Uterus (tissue), 4 donors: Measurements from ENCODE around the gene F10. TPM values are rescaled to one million over a fixed set of nuclear protein-coding genes. Genes with fewer than 3 reads are reported as not detected.

Experiments used
- DNase-seq, 2 donors: peaks; one replicate each; pipeline ENCODE4 v3.0.0-alpha.2; 2019 to 2020
- H3K27ac ChIP-seq, 2 donors: fragments of 200-600 bp; sonication (generic); 1 replicate in 1 of 2; 2 replicates in 1 of 2; pipeline ENCODE4 v1.5.1; 2016 to 2018
- H3K27me3 ChIP-seq, 2 donors: fragments of 200-600 bp; sonication (generic); one replicate each; pipeline ENCODE4 v1.5.1; 2018 to 2019; ENCODE audit warnings: control low read depth in 1 of 2
- H3K36me3 ChIP-seq, 2 donors: fragments of 200-600 bp; sonication (generic); one replicate each; pipeline ENCODE4 v1.5.1; 2019; ENCODE audit warnings: control low read depth in 1 of 2
- H3K4me1 ChIP-seq, 2 donors: fragments of 200-600 bp; sonication (generic); one replicate each; pipeline ENCODE4 v1.5.1; 2018 to 2019; ENCODE audit warnings: control low read depth in 1 of 2
- H3K4me3 ChIP-seq, 2 donors: fragments of 200-600 bp; sonication (generic); 1 replicate in 1 of 2; 2 replicates in 1 of 2; pipeline ENCODE4 v1.5.1; 2018 to 2019; ENCODE audit warnings: mild to moderate bottlenecking in 1 of 2
- H3K9me3 ChIP-seq, 2 donors: fragments of 200-600 bp; sonication (generic); one replicate each; pipeline ENCODE4 v1.5.1; 2019; ENCODE audit warnings: control low read depth in 1 of 2
- CTCF ChIP-seq, 4 experiments: fragments of 200-600 bp in 2 of 4; fragments of 450-650 bp in 2 of 4; sonication (generic) in 2 of 4; IDR thresholded peaks; one replicate each; pipeline ENCODE4 v1.5.1; 2016 to 2019; ENCODE audit warnings: antibody characterized with exemption in 4 of 4, mild to moderate bottlenecking in 2 of 4, moderate library complexity in 1 of 4
- POLR2A ChIP-seq, 2 donors: fragments of 450-650 bp; IDR thresholded peaks; one replicate each; pipeline ENCODE4 v1.6.1; 2016; ENCODE audit warnings: antibody characterized with exemption in 2 of 2, mild to moderate bottlenecking in 1 of 2, moderate library complexity in 1 of 2
- intact Hi-C: fragments of 100-400 bp; cut with DNase I; formaldehyde crosslinking; loops from one replicate; pipeline ENCODE4 v1.15.1; 2023; ENCODE audit warnings: low total_unique reads
- total RNA-seq, 4 donors: library from RNA; depleted of rRNA in 3 of 4; stranded (reverse); fragments of >200 nt in 3 of 4; gene quantifications; one replicate each; pipeline versions ENCODE4 v1.1.0 to v1.2.4, GENCODE V29; 2014 to 2023
- donor health status: DM: yes; HTN: yes; CAD: no.

F10 gene
- total RNA-seq, 4 donors from 2014 or later: 6.8 to 56.8 (median 12.1) TPM

- no peak overlapping the region for H3K27ac ChIP-seq
- no peaks in the 10 kb centered on the region for H3K36me3 ChIP-seq
- intact Hi-C loops: no loop called here
- H3K27me3 ChIP-seq: no peaks in the 10 kb centered on the region
- H3K4me3 ChIP-seq: no peak overlapping the region
- TF ChIP-seq CTCF (IDR thresholded peaks at IDR 0.05): no peak
- no peak for TF ChIP-seq POLR2A (IDR thresholded peaks at IDR 0.05)
- no peaks in the 10 kb centered on the region for H3K9me3 ChIP-seq
- no peak for DNase-seq
- H3K4me1 ChIP-seq: no peaks in the 10 kb centered on the region
Observed at GRCh38 chr13:113116871-113117271, 5.7 kb upstream of the F10 start.

GRCh38 chr13:113117335-113117872 lies 5.2 kb upstream of the F10 start:
- DNase-seq: peak in 1 of 2 donors; percentile 6
- intact Hi-C loops: no loop called here
- Histone ChIP-seq H3K4me3 (no peak overlapping the region), H3K9me3 (no peaks in the 10 kb centered on the region), H3K4me1 (no peaks in the 10 kb centered on the region), H3K27me3 (no peaks in the 10 kb centered on the region), H3K27ac (no peak overlapping the region), H3K36me3 (no peaks in the 10 kb centered on the region)
- TF ChIP-seq CTCF (IDR thresholded peaks at IDR 0.05): no peak
- no peak for TF ChIP-seq POLR2A (IDR thresholded peaks at IDR 0.05)

GRCh38 chr13:113117911-113118260 lies 4.7 kb upstream of the F10 start:
- Histone ChIP-seq H3K4me3 (no peak overlapping the region), H3K4me1 (no peaks in the 10 kb centered on the region), H3K27me3 (no peaks in the 10 kb centered on the region), H3K27ac (no peak overlapping the region), H3K9me3 (no peaks in the 10 kb centered on the region), H3K36me3 (no peaks in the 10 kb centered on the region)
- no peak for DNase-seq
- intact Hi-C loops: no loop called here
- TF ChIP-seq POLR2A (IDR thresholded peaks at IDR 0.05): no peak
- no peak for TF ChIP-seq CTCF (IDR thresholded peaks at IDR 0.05)

- Histone ChIP-seq H3K27ac (no peak overlapping the region), H3K36me3 (no peaks in the 10 kb centered on the region), H3K9me3 (no peaks in the 10 kb centered on the region), H3K4me1 (no peaks in the 10 kb centered on the region), H3K4me3 (no peak overlapping the region), H3K27me3 (no peaks in the 10 kb centered on the region)
- intact Hi-C loops: no loop called here
- DNase-seq: peak in 1 of 2 donors; percentile 7
- TF ChIP-seq CTCF (IDR thresholded peaks at IDR 0.05) (no peak), POLR2A (IDR thresholded peaks at IDR 0.05) (no peak)
Observed at GRCh38 chr13:113118261-113119021, 4.2 kb upstream of the F10 start.

- no peak overlapping the region for H3K4me3 ChIP-seq
- H3K27me3 ChIP-seq: no peaks in the 10 kb centered on the region
- intact Hi-C loops: no loop called here
- no peak for TF ChIP-seq CTCF (IDR thresholded peaks at IDR 0.05)
- TF ChIP-seq POLR2A (IDR thresholded peaks at IDR 0.05): no peak
- H3K9me3 ChIP-seq: no peaks in the 10 kb centered on the region
- no peak for DNase-seq
- no peak overlapping the region for H3K27ac ChIP-seq
- H3K4me1 ChIP-seq: no peaks in the 10 kb centered on the region
- no peaks in the 10 kb centered on the region for H3K36me3 ChIP-seq
Observed at GRCh38 chr13:113119166-113119821, 3.3 kb upstream of the F10 start.
